ENCODE results near the gene MSI2.

GRCh38 chr17:57677858-57678257 is 421.5 kb downstream of the MSI2 start:
- TF ChIP-seq RARB (CRISPR knock-in tag; IDR thresholded peaks at IDR 0.05) (no peak), ZNF565 (CRISPR knock-in tag; conservative IDR thresholded peaks at IDR 0.05; ENCODE audit: low read depth) (no peak), TSHZ2 (CRISPR knock-in tag; IDR thresholded peaks at IDR 0.05) (no peak), ISL1 (CRISPR knock-in tag; IDR thresholded peaks at IDR 0.05) (no peak), ZFP30 (CRISPR knock-in tag; IDR thresholded peaks at IDR 0.05) (no peak), PATZ1 (CRISPR knock-in tag; IDR thresholded peaks at IDR 0.05; ENCODE audit: borderline replicate concordance) (no peak), OSR1 (CRISPR knock-in tag; IDR thresholded peaks at IDR 0.05) (no peak), CREB5 (CRISPR knock-in tag; IDR thresholded peaks at IDR 0.05; ENCODE audit: low read depth) (no peak), PPARA (CRISPR knock-in tag; IDR thresholded peaks at IDR 0.05; ENCODE audit: borderline replicate concordance) (no peak), CSDC2 (CRISPR knock-in tag; IDR thresholded peaks at IDR 0.05) (no peak), ZFP3 (CRISPR knock-in tag; IDR thresholded peaks at IDR 0.05) (no peak), TCF4 (CRISPR knock-in tag; IDR thresholded peaks at IDR 0.05; ENCODE audit: borderline replicate concordance) (no peak), GLIS3 (CRISPR knock-in tag; IDR thresholded peaks at IDR 0.05) (no peak)
